ENCODE results near the gene ACTR1A.

DNA sequence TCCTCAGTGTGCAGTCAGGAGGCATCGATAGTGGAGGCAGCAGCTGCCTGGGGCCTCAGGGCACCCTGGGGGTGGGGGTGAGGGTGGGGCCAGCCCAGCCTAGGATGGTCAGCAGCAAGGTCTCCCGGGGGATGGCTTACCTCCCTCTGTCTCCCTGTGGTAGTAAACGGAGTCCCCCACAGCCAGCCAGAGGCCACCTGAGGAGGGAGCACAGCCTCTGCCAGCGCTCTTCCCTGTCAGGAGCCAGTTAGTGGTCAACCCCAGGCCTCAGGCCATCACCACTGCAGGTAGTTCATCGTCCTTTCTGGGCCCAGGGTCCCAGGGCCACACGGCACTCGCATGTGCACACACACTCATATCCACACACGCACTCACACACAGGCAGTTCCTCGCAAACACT, 22.1 kb downstream of the ACTR1A start:
- TF ChIP-seq CTCF (IDR thresholded peaks at IDR 0.05) (no peak), POLR2A (IDR thresholded peaks at IDR 0.05) (no peak)
